Fibroblast of the aortic adventitia (primary cell): ENCODE measurements around the gene SH3BGRL2. TPM values are rescaled to one million over a fixed set of nuclear protein-coding genes. Genes with fewer than 3 reads are reported as not detected.

Experiments used
- DNase-seq: peaks from one replicate; pipeline ENCODE4 v3.0.0-alpha.2; 2010; ENCODE audit warnings: low read depth
- H3K4me3 ChIP-seq: 2 replicates; pipeline ENCODE4 v1.5.1; 2011; ENCODE audit warnings: low read depth, mild to moderate bottlenecking, control low read depth, low read length, moderate library complexity
- total RNA-seq: library from RNA; depleted of rRNA; stranded (reverse); fragments of >200 nt; gene quantifications from 2 replicates; pipeline ENCODE4 v1.2.3, GENCODE V29; 2012; ENCODE audit warnings: low replicate concordance
- TF ChIP-seq, protein P1 (sequence below): IDR thresholded peaks from 2 replicates; pipeline ENCODE4 v1.5.1; 2011; ENCODE audit warnings: mild to moderate bottlenecking, low read length, control low read depth, inconsistent platforms; ENCODE audit not compliant: insufficient read depth

Gene SH3BGRL2
- total RNA-seq, 1 donor, result 4.1 TPM

DNA sequence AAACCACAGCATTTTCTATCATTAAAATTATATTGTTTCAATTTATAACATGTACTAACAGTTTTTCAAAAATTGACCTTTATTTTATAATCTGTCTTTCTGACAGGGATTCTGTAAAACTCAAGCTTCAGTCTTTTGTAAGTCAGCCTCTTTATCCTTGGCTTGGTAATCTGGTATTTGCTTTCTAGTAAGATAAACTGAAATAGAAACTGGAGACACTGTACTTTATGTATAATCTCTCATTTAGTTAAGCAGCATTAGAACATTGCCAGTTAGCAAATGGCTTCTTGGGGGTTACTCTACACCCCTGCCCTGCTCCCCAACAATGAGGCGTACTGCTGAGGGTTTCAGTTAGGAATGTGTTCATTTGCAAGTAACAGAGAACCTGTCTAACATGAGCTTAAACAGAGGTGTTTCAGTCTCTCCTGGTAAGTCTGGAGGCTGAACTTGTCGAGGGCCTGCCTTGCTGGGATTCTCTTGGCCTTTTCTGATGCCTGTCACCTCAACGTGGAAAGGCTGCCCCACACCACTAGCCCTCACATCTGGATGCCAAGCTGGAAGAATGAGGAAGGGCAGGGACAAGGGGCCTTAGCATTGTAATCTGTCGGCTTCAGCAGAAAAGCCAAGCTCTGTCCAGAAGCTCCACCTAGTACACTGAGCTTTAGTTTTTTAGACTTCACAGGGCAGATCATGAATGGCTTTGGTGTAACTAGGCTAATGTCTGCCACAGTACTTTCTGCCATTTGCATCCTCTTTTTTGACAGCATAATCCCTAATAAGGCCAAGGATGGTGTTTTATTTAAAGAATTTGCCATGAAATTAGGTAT is 34.8 kb downstream of the SH3BGRL2 start:
- TF ChIP-seq, protein P1, sequence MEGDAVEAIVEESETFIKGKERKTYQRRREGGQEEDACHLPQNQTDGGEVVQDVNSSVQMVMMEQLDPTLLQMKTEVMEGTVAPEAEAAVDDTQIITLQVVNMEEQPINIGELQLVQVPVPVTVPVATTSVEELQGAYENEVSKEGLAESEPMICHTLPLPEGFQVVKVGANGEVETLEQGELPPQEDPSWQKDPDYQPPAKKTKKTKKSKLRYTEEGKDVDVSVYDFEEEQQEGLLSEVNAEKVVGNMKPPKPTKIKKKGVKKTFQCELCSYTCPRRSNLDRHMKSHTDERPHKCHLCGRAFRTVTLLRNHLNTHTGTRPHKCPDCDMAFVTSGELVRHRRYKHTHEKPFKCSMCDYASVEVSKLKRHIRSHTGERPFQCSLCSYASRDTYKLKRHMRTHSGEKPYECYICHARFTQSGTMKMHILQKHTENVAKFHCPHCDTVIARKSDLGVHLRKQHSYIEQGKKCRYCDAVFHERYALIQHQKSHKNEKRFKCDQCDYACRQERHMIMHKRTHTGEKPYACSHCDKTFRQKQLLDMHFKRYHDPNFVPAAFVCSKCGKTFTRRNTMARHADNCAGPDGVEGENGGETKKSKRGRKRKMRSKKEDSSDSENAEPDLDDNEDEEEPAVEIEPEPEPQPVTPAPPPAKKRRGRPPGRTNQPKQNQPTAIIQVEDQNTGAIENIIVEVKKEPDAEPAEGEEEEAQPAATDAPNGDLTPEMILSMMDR, result no peak

DNA sequence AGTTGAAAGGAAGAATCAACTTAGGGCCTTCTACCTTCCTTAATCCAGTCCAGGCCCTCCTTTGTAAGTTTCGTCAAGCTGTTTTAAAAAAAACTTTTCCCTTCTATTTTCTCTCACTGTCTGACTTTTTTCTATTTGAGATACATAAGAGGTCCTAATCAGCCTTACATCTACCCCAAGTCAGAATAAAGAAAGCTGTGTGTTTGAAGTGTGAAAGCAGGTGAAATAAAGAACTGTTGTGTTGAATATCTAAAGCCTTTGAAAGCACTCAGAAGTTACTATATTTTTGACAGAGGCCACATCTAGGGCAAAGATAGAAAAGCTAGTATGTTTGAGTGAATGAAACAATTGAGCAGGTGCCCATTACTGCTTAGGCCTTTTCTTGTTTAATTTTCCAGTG is 35.5 kb downstream of the SH3BGRL2 start:
- no peak overlapping the region for H3K4me3 ChIP-seq
- TF ChIP-seq, protein P1, result no peak
- DNase-seq, result no peak

More for the DNA sequence above, 34.8 kb downstream of the SH3BGRL2 start:
- H3K4me3 ChIP-seq, result no peak overlapping the region
- no peak for DNase-seq

DNA sequence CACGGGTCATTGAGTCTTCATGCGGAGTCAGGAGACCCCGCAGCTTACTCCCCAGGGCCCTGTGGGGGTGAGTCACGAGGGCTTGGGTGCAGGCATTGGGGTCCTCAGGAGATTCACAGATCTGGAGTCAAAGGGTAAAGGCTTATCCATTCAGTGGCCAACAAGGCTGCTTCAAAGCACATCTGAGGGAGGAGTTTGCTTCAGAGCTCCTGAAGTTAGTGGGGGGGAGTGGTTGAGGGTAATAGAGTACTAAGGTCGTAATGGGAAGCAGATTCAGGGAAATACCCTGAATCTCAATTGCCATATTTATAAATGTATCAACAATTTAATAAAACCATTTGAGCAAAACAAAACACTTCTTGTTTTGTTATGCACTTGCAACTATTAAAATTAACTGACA is 37.3 kb downstream of the SH3BGRL2 start:
- DNase-seq, result no peak
- TF ChIP-seq, protein P1, result no peak
- H3K4me3 ChIP-seq, result no peak overlapping the region

DNA sequence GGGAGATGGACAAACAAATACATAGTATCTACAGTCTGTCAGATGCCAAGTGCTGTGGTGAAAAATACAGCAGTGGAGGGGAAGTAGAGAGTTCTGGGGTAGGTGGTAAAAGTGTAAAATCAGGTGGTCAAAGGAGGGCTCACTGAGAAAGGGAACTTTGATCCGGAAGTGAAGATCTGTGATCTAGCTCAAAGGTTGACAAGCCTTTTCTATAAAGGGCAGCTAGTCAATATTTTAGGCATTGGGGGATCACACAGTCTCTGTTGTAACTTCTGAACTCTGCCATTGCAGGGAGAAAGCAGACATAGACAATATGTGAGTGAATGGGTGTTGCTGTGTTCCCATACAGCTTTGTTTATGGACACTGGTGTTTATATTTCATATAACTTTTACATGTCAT is 38.6 kb downstream of the SH3BGRL2 start:
- TF ChIP-seq, protein P1, result no peak
- H3K4me3 ChIP-seq, result no peak overlapping the region
- no peak for DNase-seq

DNA sequence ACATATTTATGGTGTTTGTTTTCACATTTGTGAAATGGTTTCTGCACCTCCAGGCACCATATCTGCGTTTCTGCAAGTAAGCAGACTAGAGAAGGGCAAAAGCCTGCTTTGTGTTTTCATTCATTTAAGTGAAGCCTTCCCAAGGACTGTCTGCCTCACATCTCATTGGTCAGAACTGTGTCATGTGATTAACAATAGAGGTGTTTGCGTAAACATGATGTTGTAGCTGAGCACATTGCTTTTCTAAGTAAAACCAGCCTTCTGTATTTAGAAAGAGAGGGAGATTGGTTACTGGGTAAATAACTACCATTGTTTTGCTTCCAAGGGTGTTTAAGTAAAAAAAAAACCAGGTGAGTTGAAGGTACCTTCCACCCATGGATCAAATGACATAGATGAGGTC is 39.7 kb downstream of the SH3BGRL2 start:
- no peak for DNase-seq
- TF ChIP-seq, protein P1, result no peak
- no peak overlapping the region for H3K4me3 ChIP-seq

DNA sequence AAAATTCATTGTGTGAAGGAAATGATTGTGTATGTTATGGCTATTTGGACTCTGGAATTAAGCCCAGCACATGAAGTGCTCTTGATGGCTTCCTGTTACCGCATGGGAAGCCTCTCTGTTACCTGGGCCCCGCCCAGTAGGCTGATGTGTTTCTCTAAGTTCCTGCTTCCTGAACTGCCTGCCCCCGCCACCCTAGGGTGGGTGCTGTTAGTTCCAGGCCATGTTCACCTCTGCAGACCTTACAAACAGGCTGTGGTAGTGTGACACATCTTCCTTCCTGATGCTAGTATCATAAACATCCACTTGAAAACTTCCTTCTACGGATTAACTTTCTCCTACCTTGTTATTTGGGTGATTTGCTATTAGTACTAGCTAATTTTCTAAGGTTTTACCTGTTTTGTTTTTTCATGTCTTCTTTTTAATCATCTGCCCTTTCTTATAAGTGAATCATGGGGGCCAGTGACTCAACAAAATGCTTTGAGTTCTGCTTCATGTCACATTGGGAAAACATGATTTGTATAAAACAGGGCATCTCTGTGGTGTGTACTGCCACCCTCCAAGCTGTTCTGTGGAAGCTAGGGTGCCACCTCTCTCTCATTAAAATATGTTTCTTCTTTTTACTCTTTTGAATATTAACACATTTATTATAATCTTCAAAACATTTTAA is 40.6 kb downstream of the SH3BGRL2 start:
- no peak overlapping the region for H3K4me3 ChIP-seq
- peak; percentile 13 for DNase-seq
- TF ChIP-seq, protein P1, result no peak
